Smooth muscle cell (in vitro differentiated cells): ENCODE results near the gene ALDH3B2. TPM values are rescaled to one million over a fixed set of nuclear protein-coding genes. Genes with fewer than 3 reads are reported as not detected.
A peak's percentile ranks its signal among the peaks of the same experiment; 100 is the strongest.
"Not testable (repeated sequence)": the region's sequence is repeated elsewhere in the genome, so short reads cannot be mapped to it uniquely, and the experiment has no call there.

Experiments used
- DNase-seq: peaks from one replicate; lab custom pipeline; 2025; ENCODE audit not compliant: unreplicated experiment; lab: John Stamatoyannopoulos, UW
- H2AFZ ChIP-seq: fragments of 200-600 bp; sonication (generic); 2 replicates; pipeline ENCODE4 v1.6.0; 2016; ENCODE audit warnings: antibody characterized with exemption, low read depth, mild to moderate bottlenecking
- H3F3A ChIP-seq: fragments of 200-600 bp; sonication (generic); 2 replicates; pipeline ENCODE4 v1.6.0; 2017; ENCODE audit warnings: antibody characterized with exemption, low read depth
- H3K27ac ChIP-seq: fragments of 200-600 bp; sonication (generic); 2 replicates; pipeline ENCODE4 v1.5.1; 2016; ENCODE audit warnings: low read depth, mild to moderate bottlenecking
- H3K27me3 ChIP-seq: fragments of 200-600 bp; sonication (generic); 2 replicates; pipeline ENCODE4 v1.6.1; 2016; ENCODE audit warnings: low read depth, mild to moderate bottlenecking
- H3K36me3 ChIP-seq: fragments of 200-600 bp; sonication (generic); 2 replicates; pipeline ENCODE4 v1.5.1; 2016; ENCODE audit warnings: low read depth
- H3K4me1 ChIP-seq: fragments of 200-600 bp; sonication (generic); 2 replicates; pipeline ENCODE4 v1.5.1; 2016; ENCODE audit warnings: low read depth
- H3K4me2 ChIP-seq: fragments of 200-600 bp; sonication (generic); 2 replicates; pipeline ENCODE4 v1.6.0; 2016; ENCODE audit warnings: mild to moderate bottlenecking
- H3K4me3 ChIP-seq: fragments of 200-600 bp; sonication (generic); 2 replicates; pipeline ENCODE4 v1.5.1; 2016; ENCODE audit warnings: mild to moderate bottlenecking
- H3K79me2 ChIP-seq: fragments of 200-600 bp; sonication (generic); 2 replicates; pipeline ENCODE4 v1.6.0; 2016; ENCODE audit warnings: low read depth, mild to moderate bottlenecking
- H3K9ac ChIP-seq: fragments of 200-600 bp; sonication (generic); 2 replicates; pipeline ENCODE4 v1.6.0; 2016; ENCODE audit warnings: low read depth
- H3K9me3 ChIP-seq: fragments of 200-600 bp; sonication (generic); replicated peaks from 2 replicates; pipeline ENCODE4 v1.5.1; 2016; ENCODE audit warnings: low read depth
- H4K20me1 ChIP-seq: fragments of 200-600 bp; sonication (generic); 2 replicates; pipeline ENCODE4 v1.6.0; 2016; ENCODE audit warnings: low read depth
- WGBS: methylation state at CpG from one replicate; pipeline ENCODE4 v1.1.7; 2016; ENCODE audit warnings: low lambda C conversion rate; 5-methylcytosine and 5-hydroxymethylcytosine counted together
- polyA plus RNA-seq: library from polyadenylated mRNA; unstranded; fragments of >200 nt; fragmentation: Nextera tagmentation; extraction: Ambion mirVana; gene quantifications from 2 replicates; pipeline ENCODE4 v1.2.1, GENCODE V29; 2016
- total RNA-seq: library from RNA; depleted of rRNA; stranded (reverse); fragments of >200 nt; gene quantifications from 2 replicates; pipeline ENCODE4 v1.2.3, GENCODE V29; 2014
- TF ChIP-seq, protein P1 (sequence below): fragments of 200-600 bp; sonication (generic); IDR thresholded peaks from 2 replicates; pipeline ENCODE4 v1.5.1; 2017; ENCODE audit warnings: borderline replicate concordance, mild to moderate bottlenecking, antibody characterized with exemption; ENCODE audit not compliant: insufficient read depth, poor library complexity, severe bottlenecking

ALDH3B2 gene
- total and polyA plus RNA-seq, 2 experiments from 2014 or later, result 0.77 to 5.0 TPM

DNA sequence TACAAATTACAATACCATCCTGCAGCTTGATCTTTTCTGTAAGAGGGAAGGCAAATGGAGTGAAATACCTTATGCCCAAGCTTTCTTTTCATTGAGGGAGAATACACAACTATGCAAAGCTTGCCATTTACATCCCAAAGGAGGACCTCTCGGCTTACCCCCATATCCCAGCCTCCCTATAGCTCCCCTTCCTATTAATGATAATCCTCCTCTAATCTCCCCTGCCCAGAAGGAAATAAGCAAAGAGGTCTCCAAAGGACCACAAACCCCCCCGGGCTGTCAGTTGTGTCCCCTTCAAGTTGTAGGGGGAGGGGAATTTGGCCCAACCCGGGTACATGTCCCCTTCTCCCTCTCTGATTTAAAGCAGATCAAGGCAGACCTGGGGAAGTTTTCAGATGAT lies 52.5 kb downstream of the ALDH3B2 start:
- not testable (repeated sequence) for H2AFZ ChIP-seq, H3K9me3 ChIP-seq, H4K20me1 ChIP-seq, H3K36me3 ChIP-seq, DNase-seq, H3K9ac ChIP-seq, H3K27ac ChIP-seq, H3F3A ChIP-seq, H3K79me2 ChIP-seq, H3K27me3 ChIP-seq
- H3K4me3 ChIP-seq, result peak overlapping the region; percentile 71
- WGBS, result 23% methylated on average over 3 of the region's 3 CpGs
- peaks cover 11% of the 10 kb centered on the region for H3K4me1 ChIP-seq
- peak overlapping the region; percentile 83 for H3K4me2 ChIP-seq

- under 1% methylated on average over 13 of the region's 13 CpGs for WGBS
- Histone ChIP-seq H2AFZ (peak overlapping the region; percentile 14), H3K9ac (peak overlapping the region; percentile 30), H3K4me2 (peak overlapping the region; percentile 83), H3K4me3 (peak overlapping the region; percentile 71), H3K4me1 (peaks cover 12% of the 10 kb centered on the region)
- not testable (repeated sequence) for H3K9me3 ChIP-seq, H3K79me2 ChIP-seq, H4K20me1 ChIP-seq, H3K36me3 ChIP-seq, H3K27me3 ChIP-seq, H3F3A ChIP-seq, H3K27ac ChIP-seq, DNase-seq
Measured at GRCh38 chr11:67620621-67621020, 53.8 kb downstream of the ALDH3B2 start.

- Histone ChIP-seq H3K4me3 (peak overlapping the region; percentile 71), H3K27ac (peak overlapping the region; percentile 10), H3K4me2 (peak overlapping the region; percentile 83), H2AFZ (peak overlapping the region; percentile 14), H3K4me1 (peaks cover 12% of the 10 kb centered on the region), H3K9ac (peak overlapping the region; percentile 30)
- not testable (repeated sequence) for H3K79me2 ChIP-seq, H4K20me1 ChIP-seq, H3K36me3 ChIP-seq, H3K9me3 ChIP-seq, DNase-seq, H3F3A ChIP-seq, H3K27me3 ChIP-seq
- WGBS, result 5% methylated on average over 33 of the region's 33 CpGs
Measured at GRCh38 chr11:67619683-67620618, 54.5 kb downstream of the ALDH3B2 start.

DNA sequence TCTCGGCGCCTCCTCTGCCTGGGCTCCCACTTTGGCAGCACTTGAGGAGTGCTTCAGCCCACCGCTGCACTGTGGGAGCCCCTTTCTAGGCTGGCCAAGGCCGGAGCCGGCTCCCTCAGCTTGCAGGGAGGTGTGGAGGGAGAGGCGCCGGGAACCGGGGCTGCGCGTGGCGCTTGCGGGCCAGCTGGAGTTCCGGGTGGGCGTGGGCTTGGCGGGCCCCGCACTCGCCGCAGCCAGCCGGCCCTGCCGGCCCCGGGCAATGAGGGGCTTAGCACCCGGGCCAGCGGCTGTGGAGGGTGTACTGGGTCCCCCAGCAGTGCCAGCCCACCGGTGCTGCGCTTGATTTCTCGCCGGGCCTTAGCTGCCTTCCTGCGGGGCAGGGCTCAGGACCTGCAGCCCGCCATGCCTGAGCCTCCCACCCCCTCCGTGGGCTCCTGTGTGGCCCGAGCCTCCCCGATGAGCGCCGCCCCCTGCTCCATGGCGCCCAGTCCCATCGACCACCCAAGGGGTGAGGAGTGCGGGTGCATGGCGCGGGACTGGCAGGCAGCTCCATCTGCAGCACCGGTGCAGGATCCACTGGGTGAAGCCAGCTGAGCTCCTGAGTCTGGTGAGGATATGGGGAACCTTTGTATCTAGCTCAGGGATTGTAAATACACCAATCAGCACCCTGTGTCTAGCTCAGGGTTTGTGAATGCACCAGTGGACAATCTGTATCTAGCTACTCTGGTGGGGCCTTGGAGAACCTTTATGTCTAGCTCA lies 55.3 kb downstream of the ALDH3B2 start:
- not testable (repeated sequence) for H3K9ac ChIP-seq, H3K9me3 ChIP-seq, H3K79me2 ChIP-seq, H3K27ac ChIP-seq, H3K4me2 ChIP-seq, H3K27me3 ChIP-seq, H3F3A ChIP-seq, DNase-seq, H2AFZ ChIP-seq, H3K36me3 ChIP-seq, H4K20me1 ChIP-seq
- Histone ChIP-seq H3K4me1 (peaks cover 15% of the 10 kb centered on the region), H3K4me3 (peak overlapping the region; percentile 71)
- WGBS, result 93% methylated on average over 40 of the region's 40 CpGs

- TF ChIP-seq, protein P1, sequence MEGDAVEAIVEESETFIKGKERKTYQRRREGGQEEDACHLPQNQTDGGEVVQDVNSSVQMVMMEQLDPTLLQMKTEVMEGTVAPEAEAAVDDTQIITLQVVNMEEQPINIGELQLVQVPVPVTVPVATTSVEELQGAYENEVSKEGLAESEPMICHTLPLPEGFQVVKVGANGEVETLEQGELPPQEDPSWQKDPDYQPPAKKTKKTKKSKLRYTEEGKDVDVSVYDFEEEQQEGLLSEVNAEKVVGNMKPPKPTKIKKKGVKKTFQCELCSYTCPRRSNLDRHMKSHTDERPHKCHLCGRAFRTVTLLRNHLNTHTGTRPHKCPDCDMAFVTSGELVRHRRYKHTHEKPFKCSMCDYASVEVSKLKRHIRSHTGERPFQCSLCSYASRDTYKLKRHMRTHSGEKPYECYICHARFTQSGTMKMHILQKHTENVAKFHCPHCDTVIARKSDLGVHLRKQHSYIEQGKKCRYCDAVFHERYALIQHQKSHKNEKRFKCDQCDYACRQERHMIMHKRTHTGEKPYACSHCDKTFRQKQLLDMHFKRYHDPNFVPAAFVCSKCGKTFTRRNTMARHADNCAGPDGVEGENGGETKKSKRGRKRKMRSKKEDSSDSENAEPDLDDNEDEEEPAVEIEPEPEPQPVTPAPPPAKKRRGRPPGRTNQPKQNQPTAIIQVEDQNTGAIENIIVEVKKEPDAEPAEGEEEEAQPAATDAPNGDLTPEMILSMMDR, result no peak
- H4K20me1 ChIP-seq, result peaks cover 6% of the 10 kb centered on the region
- H2AFZ ChIP-seq, result no peak overlapping the region
- H3K36me3 ChIP-seq, result no peaks in the 10 kb centered on the region
- no peak overlapping the region for H3K27ac ChIP-seq
- no peak for DNase-seq
- WGBS, result 83% methylated on average over 7 of the region's 7 CpGs
- no peak overlapping the region for H3K4me2 ChIP-seq
- no peaks in the 10 kb centered on the region for H3K9me3 ChIP-seq
- no peaks in the 10 kb centered on the region for H3K27me3 ChIP-seq
- H3K4me1 ChIP-seq, result peaks cover 15% of the 10 kb centered on the region
- no peaks in the 10 kb centered on the region for H3F3A ChIP-seq
- no peaks in the 10 kb centered on the region for H3K79me2 ChIP-seq
- no peak overlapping the region for H3K9ac ChIP-seq
- no peak overlapping the region for H3K4me3 ChIP-seq
Measured at GRCh38 chr11:67617243-67617953, 57.0 kb downstream of the ALDH3B2 start.
